Mesothelial cell of epicardium (in vitro differentiated cells): ENCODE results near the gene SOD2. TPM values are rescaled to one million over a fixed set of nuclear protein-coding genes. Genes with fewer than 3 reads are reported as not detected.

Source experiments
- DNase-seq, 2 experiments: peaks; one replicate each; pipeline ENCODE4 v3.0.0; 2021; ENCODE audit warnings: low spot score in 2 of 2; ENCODE audit not compliant: unreplicated experiment in 2 of 2
- H3K27ac Mint-ChIP-seq: 2 replicates; pipeline ENCODE4 v1.8.0; 2021; ENCODE audit warnings: mixed read lengths
- H3K27me3 Mint-ChIP-seq: 2 replicates; pipeline ENCODE4 v1.8.0; 2021; ENCODE audit warnings: low read depth, mixed read lengths
- H3K36me3 Mint-ChIP-seq: 2 replicates; pipeline ENCODE4 v1.8.0; 2021; ENCODE audit warnings: mixed read lengths
- H3K4me1 Mint-ChIP-seq: 2 replicates; pipeline ENCODE4 v1.8.0; 2021; ENCODE audit warnings: mixed read lengths
- H3K4me3 Mint-ChIP-seq: 2 replicates; pipeline ENCODE4 v1.8.0; 2021; ENCODE audit warnings: mild to moderate bottlenecking, moderate library complexity, mixed read lengths
- H3K9me3 Mint-ChIP-seq: 2 replicates; pipeline ENCODE4 v1.8.0; 2021; ENCODE audit warnings: mixed read lengths
- CTCF ChIP-seq: fragments of 200-600 bp; sonication (generic); IDR thresholded peaks from one replicate; pipeline ENCODE4 v1.5.0; 2021; ENCODE audit warnings: antibody characterized with exemption; ENCODE audit not compliant: unreplicated experiment
- total RNA-seq: library from RNA; stranded (reverse); gene quantifications from 3 replicates; pipeline ENCODE4 v1.2.1, GENCODE V29; 2021

SOD2 gene
- total RNA-seq, 1 donor from 2014 or later = 67.6 TPM

DNA sequence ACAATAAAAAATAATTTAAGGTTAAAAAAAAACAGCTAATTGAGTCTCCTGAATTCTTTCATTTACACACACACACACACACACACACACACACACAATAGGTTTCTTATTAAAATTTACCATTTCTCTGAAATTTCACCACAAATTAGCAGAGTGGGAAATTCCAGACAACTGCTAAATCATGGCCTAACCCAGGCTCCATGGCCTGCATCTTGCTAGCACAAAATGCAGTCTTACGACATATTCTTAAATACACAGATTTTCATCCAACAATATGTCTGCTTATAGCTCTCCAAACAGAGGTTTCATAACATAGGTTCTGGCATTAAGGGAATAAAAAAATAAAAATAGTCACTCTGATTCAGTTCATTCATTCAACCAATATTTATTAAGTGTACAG, 46.9 kb downstream of the SOD2 start:
- Mint-ChIP-seq H3K27ac (no peak overlapping the region), H3K36me3 (no peaks in the 10 kb centered on the region), H3K9me3 (peaks cover 6% of the 10 kb centered on the region), H3K4me1 (no peaks in the 10 kb centered on the region), H3K4me3 (no peak overlapping the region), H3K27me3 (no peaks in the 10 kb centered on the region)
- no peak for TF ChIP-seq CTCF
- DNase-seq = no peak

DNA sequence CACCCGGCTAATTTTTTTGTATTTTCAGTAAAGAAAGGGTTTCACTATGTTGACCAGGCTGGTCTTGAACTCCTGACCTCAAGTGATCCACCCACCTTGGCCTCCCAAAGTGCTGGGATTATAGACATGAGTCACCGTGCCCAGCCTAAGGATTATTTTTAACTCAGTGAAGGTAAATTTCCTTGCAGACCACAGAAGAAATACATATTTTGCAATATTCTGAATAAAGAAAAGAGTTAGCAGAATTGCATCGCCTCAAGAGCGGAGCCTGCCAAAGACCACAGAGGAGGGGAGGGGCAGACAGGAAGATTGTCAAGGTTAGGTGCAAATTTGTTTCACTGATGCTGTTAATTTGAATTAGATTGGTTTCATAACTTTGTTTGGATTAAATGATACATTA, 47.4 kb downstream of the SOD2 start:
- Mint-ChIP-seq H3K4me3 (no peak overlapping the region), H3K27ac (no peak overlapping the region), H3K9me3 (peaks cover 10% of the 10 kb centered on the region), H3K27me3 (no peaks in the 10 kb centered on the region), H3K4me1 (no peaks in the 10 kb centered on the region), H3K36me3 (no peaks in the 10 kb centered on the region)
- no peak for TF ChIP-seq CTCF
- no peak for DNase-seq

Other genes starting within 250 kb of the SOD2 start
- 116 to 122 TPM (median 118 TPM) in 3 replicates for gene WTAP, start 34.3 kb upstream of the SOD2 start, total RNA-seq
- 35.1 to 37.7 TPM (median 35.8 TPM) in 3 replicates for gene ACAT2, start 68.8 kb upstream of the SOD2 start, total RNA-seq
- gene TCP1, start 96.4 kb upstream of the SOD2 start, total RNA-seq = 185 to 192 TPM (median 186 TPM) in 3 replicates
- gene MRPL18, start 97.2 kb upstream of the SOD2 start, total RNA-seq = 29.0 to 32.9 TPM (median 31.1 TPM) in 3 replicates
- gene PNLDC1, start 107.0 kb upstream of the SOD2 start, total RNA-seq = 0.16 to 0.33 TPM (median 0.23 TPM) in 3 replicates
- not detected in 3 replicates for gene MAS1, start 197.7 kb upstream of the SOD2 start, total RNA-seq